H1 (cell line): ENCODE measurements around the gene RPL22L1.
"Not testable (repeated sequence)": the region's sequence is repeated elsewhere in the genome, so short reads cannot be mapped to it uniquely, and the experiment has no call there.

ENCODE experiments used
- CBX8 ChIP-seq: fragments of 300-800, 300-1000 bp; sonication (generic); IDR thresholded peaks from 2 replicates; pipeline ENCODE4 v1.7.1; 2016; ENCODE audit warnings: low read depth, low read length, borderline replicate concordance
- CREB1 ChIP-seq: IDR thresholded peaks from 2 replicates; pipeline ENCODE4 v1.6.1; 2012; ENCODE audit warnings: inconsistent platforms
- CTCF ChIP-seq, 3 experiments: IDR thresholded peaks; 1 replicate in 2 of 3; 2 replicates in 1 of 3; pipeline versions ENCODE4 v1.5.1 to v1.6.1; 2011; ENCODE audit warnings: low read length in 3 of 3, mild to moderate bottlenecking in 3 of 3, inconsistent platforms in 2 of 3, low read depth in 1 of 3, moderate library complexity in 1 of 3; ENCODE audit not compliant: insufficient read depth in 1 of 3; ENCODE audit errors: control extremely low read depth in 1 of 3
- EP300 ChIP-seq, 2 experiments: IDR thresholded peaks; 1 replicate in 1 of 2; 2 replicates in 1 of 2; pipeline ENCODE4 v1.6.1; 2011 to 2012; ENCODE audit warnings: low read depth in 2 of 2, low read length in 2 of 2, mild to moderate bottlenecking in 2 of 2, borderline replicate concordance in 1 of 2, inconsistent platforms in 1 of 2, moderate library complexity in 1 of 2
- GTF2F1 ChIP-seq: IDR thresholded peaks from 2 replicates; pipeline ENCODE4 v1.6.1; 2012; ENCODE audit warnings: low read depth, low read length, improper control_type of control experiment, borderline replicate concordance
- HDAC2 ChIP-seq, 2 experiments: fragments of 300-600 bp in 1 of 2; sonication (generic) in 1 of 2; IDR thresholded peaks; 2 replicates each; pipeline ENCODE4 v1.6.1; 2011 to 2012; ENCODE audit warnings: low read depth in 2 of 2, low read length in 2 of 2, mild to moderate bottlenecking in 2 of 2, moderate library complexity in 2 of 2, borderline replicate concordance in 1 of 2, inconsistent platforms in 1 of 2
- POLR2A ChIP-seq, 2 experiments: IDR thresholded peaks; 1 replicate in 1 of 2; 2 replicates in 1 of 2; pipeline ENCODE4 v1.6.1; 2011; ENCODE audit warnings: low read depth in 2 of 2, low read length in 2 of 2, mild to moderate bottlenecking in 2 of 2; ENCODE audit errors: control extremely low read depth in 1 of 2
- POLR2AphosphoS5 ChIP-seq: IDR thresholded peaks from 2 replicates; pipeline ENCODE4 v1.6.1; 2011; ENCODE audit warnings: low read depth, low read length
- RAD21 ChIP-seq, 2 experiments: IDR thresholded peaks in 1 of 2; conservative IDR thresholded peaks in 1 of 2; 2 replicates each; pipeline ENCODE4 v1.6.1; 2011; ENCODE audit warnings: low read depth in 2 of 2, low read length in 2 of 2, improper control_type of control experiment in 1 of 2, inconsistent platforms in 1 of 2, mild to moderate bottlenecking in 1 of 2, moderate library complexity in 1 of 2
- SP1 ChIP-seq: IDR thresholded peaks from 2 replicates; pipeline ENCODE4 v1.6.1; 2011; ENCODE audit warnings: low read depth, low read length
- TAF1 ChIP-seq: IDR thresholded peaks from 2 replicates; pipeline ENCODE4 v1.6.1; 2011; ENCODE audit warnings: mild to moderate bottlenecking, low read depth, low read length
- TAF7 ChIP-seq: optimal IDR thresholded peaks from 2 replicates; pipeline ENCODE3; 2011; ENCODE audit warnings: low read depth, mild to moderate bottlenecking, inconsistent platforms, low read length, moderate library complexity, borderline replicate concordance
- TF ChIP-seq, protein P1 (sequence below): IDR thresholded peaks from 2 replicates; pipeline ENCODE4 v1.6.1; 2012; ENCODE audit warnings: low read length, inconsistent platforms
- TF ChIP-seq, protein P2 (sequence below): IDR thresholded peaks from 2 replicates; pipeline ENCODE4 v1.6.1; 2012; ENCODE audit warnings: inconsistent platforms

DNA sequence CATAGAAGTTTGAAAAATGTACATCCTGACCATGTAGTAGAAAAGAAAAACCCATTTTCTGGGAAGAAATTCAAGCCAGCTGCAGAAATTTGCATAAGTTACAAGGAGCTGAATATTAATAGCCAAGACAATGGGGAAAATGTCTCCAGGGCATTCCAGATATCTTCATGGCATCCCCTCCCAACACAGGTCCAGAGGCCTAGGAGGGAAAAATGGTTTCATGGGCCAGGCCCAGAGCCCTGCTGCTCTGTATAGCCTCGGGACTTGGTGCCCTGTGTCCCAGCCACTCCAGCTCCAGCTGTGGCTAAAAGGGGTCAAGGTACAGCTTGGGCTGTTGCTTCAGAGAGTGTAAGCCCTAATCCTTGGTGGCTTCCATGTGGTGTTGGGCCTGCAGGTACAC lies 27.2 kb upstream of the RPL22L1 start:
- TF ChIP-seq CTCF (IDR thresholded peaks at IDR 0.05; ENCODE audit: control extremely low read depth in 1 of 3, insufficient read depth in 1 of 3, low read depth in 1 of 3, low read length in 3 of 3); RAD21 (IDR thresholded peaks at IDR 0.05 in 1 of 2, conservative IDR thresholded peaks at IDR 0.05 in 1 of 2; ENCODE audit: low read depth in 2 of 2, low read length in 2 of 2); POLR2A (IDR thresholded peaks at IDR 0.05; ENCODE audit: control extremely low read depth in 1 of 2, low read depth in 2 of 2, low read length in 2 of 2); POLR2AphosphoS5; HDAC2 (IDR thresholded peaks at IDR 0.05; ENCODE audit: borderline replicate concordance in 1 of 2, low read depth in 2 of 2, low read length in 2 of 2); CREB1; SP1; TAF7; EP300 (IDR thresholded peaks at IDR 0.05; ENCODE audit: borderline replicate concordance in 1 of 2, low read depth in 2 of 2, low read length in 2 of 2); GTF2F1; CBX8; TAF1: not testable (repeated sequence)
- TF ChIP-seq, protein P1, sequence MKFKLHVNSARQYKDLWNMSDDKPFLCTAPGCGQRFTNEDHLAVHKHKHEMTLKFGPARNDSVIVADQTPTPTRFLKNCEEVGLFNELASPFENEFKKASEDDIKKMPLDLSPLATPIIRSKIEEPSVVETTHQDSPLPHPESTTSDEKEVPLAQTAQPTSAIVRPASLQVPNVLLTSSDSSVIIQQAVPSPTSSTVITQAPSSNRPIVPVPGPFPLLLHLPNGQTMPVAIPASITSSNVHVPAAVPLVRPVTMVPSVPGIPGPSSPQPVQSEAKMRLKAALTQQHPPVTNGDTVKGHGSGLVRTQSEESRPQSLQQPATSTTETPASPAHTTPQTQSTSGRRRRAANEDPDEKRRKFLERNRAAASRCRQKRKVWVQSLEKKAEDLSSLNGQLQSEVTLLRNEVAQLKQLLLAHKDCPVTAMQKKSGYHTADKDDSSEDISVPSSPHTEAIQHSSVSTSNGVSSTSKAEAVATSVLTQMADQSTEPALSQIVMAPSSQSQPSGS, result not testable (repeated sequence)
- TF ChIP-seq, protein P2, sequence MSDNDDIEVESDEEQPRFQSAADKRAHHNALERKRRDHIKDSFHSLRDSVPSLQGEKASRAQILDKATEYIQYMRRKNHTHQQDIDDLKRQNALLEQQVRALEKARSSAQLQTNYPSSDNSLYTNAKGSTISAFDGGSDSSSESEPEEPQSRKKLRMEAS, result not testable (repeated sequence)
